ENCODE data around the gene KCNJ5. TPM values are rescaled to one million over a fixed set of nuclear protein-coding genes. Genes with fewer than 3 reads are reported as not detected.
A peak's percentile ranks its signal among the peaks of the same experiment; 100 is the strongest.

The KCNJ5 gene
- total and polyA plus RNA-seq, 12 donors = 37.1 to 299 (median 80.4) TPM

DNA sequence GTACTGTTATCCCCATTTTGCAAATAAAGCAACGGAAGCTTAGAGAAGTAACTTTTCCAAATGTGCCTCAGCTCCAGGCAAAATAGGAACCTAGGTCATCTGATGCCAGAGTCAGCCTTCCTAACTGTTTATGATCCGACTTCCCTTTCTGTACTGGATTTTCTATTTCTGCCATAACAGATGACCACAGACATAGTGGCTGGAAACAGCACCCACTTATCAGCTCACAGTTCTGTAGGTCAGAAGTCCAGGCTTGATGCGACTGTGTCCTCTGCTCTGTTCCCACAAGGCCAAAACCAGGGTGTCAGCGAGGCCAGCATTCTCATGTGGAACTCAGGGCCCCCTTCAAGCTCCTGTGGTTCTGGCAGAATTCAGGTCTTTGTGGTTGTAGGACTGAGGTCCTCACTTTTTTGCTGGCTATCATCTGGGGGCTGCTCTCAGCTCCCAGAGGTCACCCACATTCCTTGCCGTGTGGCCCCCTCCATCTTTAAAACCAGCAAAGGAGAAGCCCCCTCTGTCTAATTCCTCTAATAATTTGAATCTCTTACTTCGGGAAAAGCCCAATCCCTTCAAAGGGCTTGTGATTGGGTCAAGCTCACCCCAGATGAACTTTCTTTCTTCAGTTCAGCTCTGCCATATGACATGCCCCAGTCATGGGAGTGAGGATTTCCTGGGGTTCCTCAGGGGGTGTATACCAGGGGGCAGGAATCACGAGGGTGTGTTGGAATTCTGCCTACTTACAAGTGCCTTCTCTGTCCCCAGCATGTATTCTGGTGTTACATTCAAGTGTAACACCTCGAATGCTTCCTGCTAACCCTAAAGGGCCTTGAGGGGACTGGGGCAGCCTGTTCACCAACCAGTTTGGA is 15.3 kb downstream of the KCNJ5 start:
- Histone ChIP-seq H3K4me1 (replicated peaks in 1 of 2) (peaks cover 30 to 84% of the 10 kb centered on the region in 2 donors), H3K27me3 (no peaks in the 10 kb centered on the region), H3K36me3 (replicated peaks in 1 of 2) (peaks cover 0 to 5% of the 10 kb centered on the region in 2 donors), H3K4me3 (peak overlapping the region in 1 of 4 donors; percentile 62), H3K27ac (peak overlapping the region in 4 of 5 donors; percentile 59 to 84 (median 84)), H3K9me3 (replicated peaks in 1 of 3) (no peaks in the 10 kb centered on the region)
- intact Hi-C loops (cut with DNase I) = no loop called here
- TF ChIP-seq POLR2A (IDR thresholded peaks at IDR 0.05) = no peak
- TF ChIP-seq, protein P1, sequence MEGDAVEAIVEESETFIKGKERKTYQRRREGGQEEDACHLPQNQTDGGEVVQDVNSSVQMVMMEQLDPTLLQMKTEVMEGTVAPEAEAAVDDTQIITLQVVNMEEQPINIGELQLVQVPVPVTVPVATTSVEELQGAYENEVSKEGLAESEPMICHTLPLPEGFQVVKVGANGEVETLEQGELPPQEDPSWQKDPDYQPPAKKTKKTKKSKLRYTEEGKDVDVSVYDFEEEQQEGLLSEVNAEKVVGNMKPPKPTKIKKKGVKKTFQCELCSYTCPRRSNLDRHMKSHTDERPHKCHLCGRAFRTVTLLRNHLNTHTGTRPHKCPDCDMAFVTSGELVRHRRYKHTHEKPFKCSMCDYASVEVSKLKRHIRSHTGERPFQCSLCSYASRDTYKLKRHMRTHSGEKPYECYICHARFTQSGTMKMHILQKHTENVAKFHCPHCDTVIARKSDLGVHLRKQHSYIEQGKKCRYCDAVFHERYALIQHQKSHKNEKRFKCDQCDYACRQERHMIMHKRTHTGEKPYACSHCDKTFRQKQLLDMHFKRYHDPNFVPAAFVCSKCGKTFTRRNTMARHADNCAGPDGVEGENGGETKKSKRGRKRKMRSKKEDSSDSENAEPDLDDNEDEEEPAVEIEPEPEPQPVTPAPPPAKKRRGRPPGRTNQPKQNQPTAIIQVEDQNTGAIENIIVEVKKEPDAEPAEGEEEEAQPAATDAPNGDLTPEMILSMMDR (IDR thresholded peaks at IDR 0.05) = no peak
- DNase-seq = peak in 1 of 7 donors; percentile 56
- WGBS, 4 donors = 65 to 77% (median 71%) methylated on average over 7 to 8 of the region's 8 CpGs

- 59 to 76% (median 65%) methylated on average over 4 of the region's 4 CpGs for WGBS, 4 donors
- Histone ChIP-seq H3K27me3 (no peaks in the 10 kb centered on the region), H3K4me1 (replicated peaks in 1 of 2) (peaks cover 30 to 72% of the 10 kb centered on the region in 2 donors), H3K27ac (peak overlapping the region in 3 of 5 donors; percentile 21 to 84 (median 84)), H3K36me3 (replicated peaks in 1 of 2) (peaks cover 0 to 12% of the 10 kb centered on the region in 2 donors), H3K4me3 (no peak overlapping the region), H3K9me3 (replicated peaks in 1 of 3) (no peaks in the 10 kb centered on the region)
- TF ChIP-seq, protein P1 (IDR thresholded peaks at IDR 0.05) = no peak
- TF ChIP-seq POLR2A (IDR thresholded peaks at IDR 0.05) = no peak
- intact Hi-C loops (cut with DNase I) = no loop called here
- no peak for DNase-seq
These were observed 16.4 kb downstream of the KCNJ5 start for GRCh38 chr11:128907585-128907984.

DNA sequence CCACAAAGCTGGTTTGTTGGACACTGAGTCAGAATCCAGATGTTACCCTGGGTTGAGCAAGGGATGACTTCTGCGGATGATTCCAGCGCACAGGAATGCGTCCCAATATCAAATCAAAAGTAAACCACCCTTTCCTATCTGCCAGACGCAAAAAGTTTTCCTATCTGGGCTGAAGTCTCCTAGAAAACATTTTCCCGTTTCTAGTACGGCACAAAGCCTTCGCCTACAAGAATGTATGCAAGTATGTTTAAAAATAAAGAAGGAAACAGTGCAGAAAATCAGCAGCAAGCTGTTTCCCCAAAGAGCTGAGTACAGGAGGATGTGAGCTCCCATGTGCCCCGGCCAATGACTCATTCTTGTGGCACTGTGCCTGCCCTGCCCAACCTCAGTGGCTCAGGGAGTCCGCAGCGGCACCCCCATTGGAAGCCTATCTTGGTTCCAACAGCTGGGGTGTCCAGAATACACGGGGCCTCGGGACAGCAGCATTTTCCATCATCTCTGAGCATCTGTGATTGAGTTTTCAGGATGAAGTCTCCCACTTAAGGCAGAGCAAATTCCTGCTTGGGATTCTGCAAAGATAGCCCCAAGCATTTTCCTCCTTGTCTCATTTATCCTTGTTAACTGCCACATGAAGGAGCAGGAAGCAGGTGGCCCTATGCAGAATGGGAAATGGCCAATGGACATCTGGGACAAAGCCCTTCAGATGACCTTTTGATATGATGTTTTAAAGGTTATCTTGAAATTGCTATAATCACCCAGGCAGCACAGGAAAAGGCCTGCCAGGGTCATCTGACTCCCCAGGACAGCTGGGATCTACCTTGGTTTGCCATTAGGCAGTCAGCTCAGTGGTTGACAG is 17.5 kb downstream of the KCNJ5 start:
- H3K9me3 ChIP-seq (replicated peaks in 1 of 3) = no peaks in the 10 kb centered on the region
- H3K36me3 ChIP-seq (replicated peaks in 1 of 2) = peaks cover 0 to 18% of the 10 kb centered on the region in 2 donors
- intact Hi-C loops (cut with DNase I) = no loop called here
- H3K27ac ChIP-seq = peak overlapping the region in 4 of 5 donors; percentile 8 to 84 (median 36)
- peak overlapping the region in 1 of 4 donors; percentile 17 for H3K4me3 ChIP-seq
- H3K4me1 ChIP-seq (replicated peaks in 1 of 2) = peaks cover 30 to 62% of the 10 kb centered on the region in 2 donors
- peak; percentile 83 to 93 (median 88) for DNase-seq
- 18 to 21% (median 19%) methylated on average over 12 of the region's 12 CpGs for WGBS, 4 donors
- TF ChIP-seq, protein P1 (IDR thresholded peaks at IDR 0.05) = no peak
- TF ChIP-seq POLR2A (IDR thresholded peaks at IDR 0.05) = peak in 1 of 2 donors; percentile 6
- no peaks in the 10 kb centered on the region for H3K27me3 ChIP-seq
